ENCODE data around the gene NOLC1. TPM values are rescaled to one million over a fixed set of nuclear protein-coding genes. Genes with fewer than 3 reads are reported as not detected.

The NOLC1 gene
- polyA plus RNA-seq, 1 donor, result 68.3 TPM

DNA sequence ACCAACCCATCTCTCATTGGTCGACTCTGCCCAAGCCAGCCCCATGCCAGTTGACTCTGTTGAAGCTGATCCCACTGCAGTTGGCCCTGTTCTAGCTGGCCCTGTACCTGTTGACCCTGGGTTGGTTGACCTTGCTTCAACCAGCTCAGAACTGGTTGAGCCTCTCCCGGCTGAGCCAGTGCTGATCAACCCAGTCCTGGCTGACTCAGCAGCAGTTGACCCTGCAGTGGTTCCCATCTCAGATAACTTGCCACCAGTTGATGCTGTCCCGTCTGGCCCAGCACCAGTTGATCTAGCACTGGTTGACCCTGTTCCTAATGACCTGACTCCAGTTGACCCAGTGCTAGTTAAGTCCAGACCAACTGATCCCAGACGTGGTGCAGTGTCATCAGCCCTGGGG is 12.0 kb upstream of the NOLC1 start:
- DNase-seq, result no peak
- WGBS (ENCODE audit: insufficient coverage, low lambda C conversion rate), result no CpG with 5 or more reads among the region's 4 CpGs
- H3K4me1 ChIP-seq (ENCODE audit: control insufficient read depth, insufficient read depth, low read length), result no peaks in the 10 kb centered on the region
- no peaks in the 10 kb centered on the region for H3K9me3 ChIP-seq (ENCODE audit: control insufficient read depth, low read depth, low read length)
- no peaks in the 10 kb centered on the region for H3K27me3 ChIP-seq (ENCODE audit: control insufficient read depth, insufficient read depth, low read length)
- no peak overlapping the region for H3K27ac ChIP-seq (ENCODE audit: low read length)
- peaks cover 70% of the 10 kb centered on the region for H3K36me3 ChIP-seq (ENCODE audit: control insufficient read depth, insufficient read depth, low read length)
- no peak overlapping the region for H3K4me3 ChIP-seq (ENCODE audit: low read length)

DNA sequence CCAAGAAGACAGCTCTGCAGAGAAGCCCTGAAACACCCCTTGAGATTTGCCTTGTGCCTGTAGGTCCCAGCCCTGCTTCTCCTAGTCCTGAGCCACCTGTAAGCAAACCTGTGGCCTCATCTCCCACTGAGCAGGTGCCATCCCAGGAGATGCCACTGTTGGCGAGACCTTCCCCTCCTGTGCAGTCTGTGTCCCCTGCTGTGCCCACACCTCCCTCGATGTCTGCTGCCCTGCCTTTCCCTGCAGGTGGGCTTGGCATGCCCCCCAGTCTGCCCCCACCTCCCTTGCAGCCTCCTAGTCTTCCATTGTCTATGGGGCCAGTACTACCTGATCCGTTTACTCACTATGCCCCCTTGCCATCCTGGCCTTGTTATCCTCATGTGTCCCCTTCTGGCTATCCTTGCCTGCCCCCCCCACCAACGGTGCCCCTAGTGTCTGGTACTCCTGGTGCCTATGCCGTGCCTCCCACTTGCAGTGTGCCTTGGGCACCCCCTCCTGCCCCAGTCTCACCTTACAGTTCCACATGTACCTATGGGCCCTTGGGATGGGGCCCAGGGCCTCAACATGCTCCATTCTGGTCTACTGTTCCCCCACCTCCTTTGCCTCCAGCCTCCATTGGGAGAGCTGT is 11.2 kb upstream of the NOLC1 start:
- no peak overlapping the region for H3K4me3 ChIP-seq (ENCODE audit: low read length)
- H3K36me3 ChIP-seq (ENCODE audit: control insufficient read depth, insufficient read depth, low read length), result peaks cover 73% of the 10 kb centered on the region
- no peak overlapping the region for H3K27ac ChIP-seq (ENCODE audit: low read length)
- no peaks in the 10 kb centered on the region for H3K27me3 ChIP-seq (ENCODE audit: control insufficient read depth, insufficient read depth, low read length)
- WGBS (ENCODE audit: insufficient coverage, low lambda C conversion rate), result no CpG with 5 or more reads among the region's 5 CpGs
- no peak for DNase-seq
- H3K9me3 ChIP-seq (ENCODE audit: control insufficient read depth, low read depth, low read length), result no peaks in the 10 kb centered on the region
- no peaks in the 10 kb centered on the region for H3K4me1 ChIP-seq (ENCODE audit: control insufficient read depth, insufficient read depth, low read length)

DNA sequence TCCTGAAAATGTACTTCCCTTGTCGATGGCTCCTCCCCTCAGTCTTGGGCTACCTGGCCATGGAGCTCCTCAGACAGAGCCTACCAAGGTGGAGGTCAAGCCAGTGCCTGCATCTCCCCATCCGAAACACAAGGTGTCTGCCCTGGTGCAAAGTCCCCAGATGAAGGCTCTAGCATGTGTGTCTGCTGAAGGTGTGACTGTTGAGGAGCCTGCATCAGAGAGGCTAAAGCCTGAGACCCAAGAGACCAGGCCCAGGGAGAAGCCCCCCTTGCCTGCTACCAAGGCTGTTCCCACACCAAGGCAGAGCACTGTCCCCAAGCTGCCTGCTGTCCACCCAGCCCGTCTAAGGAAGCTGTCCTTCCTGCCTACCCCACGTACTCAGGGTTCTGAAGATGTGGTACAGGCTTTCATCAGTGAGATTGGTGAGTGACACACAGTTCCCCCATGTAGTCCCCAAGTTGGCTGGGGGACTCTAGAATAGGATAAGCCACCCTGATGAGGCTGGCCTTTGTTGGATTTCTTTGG is 10.5 kb upstream of the NOLC1 start:
- H3K27me3 ChIP-seq (ENCODE audit: control insufficient read depth, insufficient read depth, low read length), result no peaks in the 10 kb centered on the region
- H3K9me3 ChIP-seq (ENCODE audit: control insufficient read depth, low read depth, low read length), result no peaks in the 10 kb centered on the region
- no peaks in the 10 kb centered on the region for H3K4me1 ChIP-seq (ENCODE audit: control insufficient read depth, insufficient read depth, low read length)
- no peak overlapping the region for H3K4me3 ChIP-seq (ENCODE audit: low read length)
- no peak for DNase-seq
- no CpG with 5 or more reads among the region's 4 CpGs for WGBS (ENCODE audit: insufficient coverage, low lambda C conversion rate)
- no peak overlapping the region for H3K27ac ChIP-seq (ENCODE audit: low read length)
- peaks cover 79% of the 10 kb centered on the region for H3K36me3 ChIP-seq (ENCODE audit: control insufficient read depth, insufficient read depth, low read length)

DNA sequence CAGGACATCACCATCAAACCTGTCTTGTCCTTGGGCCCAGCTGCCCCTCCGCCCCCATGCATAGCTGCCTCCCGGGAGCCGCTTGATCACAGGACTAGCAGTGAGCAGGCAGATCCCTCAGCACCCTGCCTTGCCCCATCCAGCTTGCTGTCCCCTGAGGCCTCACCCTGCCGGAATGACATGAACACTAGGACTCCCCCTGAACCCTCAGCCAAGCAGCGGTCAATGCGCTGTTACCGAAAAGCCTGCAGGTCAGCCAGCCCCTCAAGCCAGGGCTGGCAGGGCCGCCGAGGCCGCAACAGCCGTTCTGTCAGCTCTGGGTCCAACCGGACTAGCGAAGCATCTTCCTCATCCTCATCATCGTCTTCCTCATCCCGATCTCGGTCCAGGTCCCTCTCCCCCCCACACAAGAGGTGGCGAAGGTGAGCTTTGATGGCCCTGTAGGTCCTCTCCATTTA is 5.2 kb upstream of the NOLC1 start:
- no peak for DNase-seq
- H3K36me3 ChIP-seq (ENCODE audit: control insufficient read depth, insufficient read depth, low read length), result peaks cover 73% of the 10 kb centered on the region

DNA sequence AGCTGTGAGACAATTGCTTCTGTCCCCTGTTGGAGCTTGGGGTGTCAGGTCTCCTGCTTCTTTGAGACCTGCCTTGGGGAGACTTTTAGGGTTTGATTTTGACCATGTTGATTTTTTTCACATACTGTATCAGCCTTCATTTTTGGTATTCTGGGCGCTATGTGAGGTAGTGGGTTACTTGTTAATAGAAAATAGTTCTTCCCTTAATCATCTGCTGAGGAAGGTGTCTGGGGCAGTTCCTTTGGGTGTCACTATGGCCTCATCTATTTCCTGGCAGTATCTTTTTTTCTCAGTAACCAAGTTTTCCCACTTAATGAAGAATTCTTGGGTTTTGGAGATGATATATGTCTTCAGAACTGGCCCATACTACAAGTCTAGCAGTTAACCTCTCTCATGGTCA is 4.6 kb upstream of the NOLC1 start:
- Histone ChIP-seq H3K27ac (ENCODE audit: low read length) (no peak overlapping the region), H3K36me3 (ENCODE audit: control insufficient read depth, insufficient read depth, low read length) (peaks cover 72% of the 10 kb centered on the region), H3K4me1 (ENCODE audit: control insufficient read depth, insufficient read depth, low read length) (peaks cover 12% of the 10 kb centered on the region), H3K4me3 (ENCODE audit: low read length) (no peak overlapping the region), H3K27me3 (ENCODE audit: control insufficient read depth, insufficient read depth, low read length) (no peaks in the 10 kb centered on the region), H3K9me3 (ENCODE audit: control insufficient read depth, low read depth, low read length) (no peaks in the 10 kb centered on the region)
- WGBS (ENCODE audit: insufficient coverage, low lambda C conversion rate), result no CpG with 5 or more reads among the region's 1 CpG
- DNase-seq, result no peak

More for the DNA sequence above, 5.2 kb upstream of the NOLC1 start:
- no CpG with 5 or more reads among the region's 17 CpGs for WGBS (ENCODE audit: insufficient coverage, low lambda C conversion rate)
- Histone ChIP-seq H3K4me3 (ENCODE audit: low read length) (no peak overlapping the region), H3K9me3 (ENCODE audit: control insufficient read depth, low read depth, low read length) (no peaks in the 10 kb centered on the region), H3K27me3 (ENCODE audit: control insufficient read depth, insufficient read depth, low read length) (no peaks in the 10 kb centered on the region), H3K27ac (ENCODE audit: low read length) (no peak overlapping the region), H3K4me1 (ENCODE audit: control insufficient read depth, insufficient read depth, low read length) (peaks cover 12% of the 10 kb centered on the region)

DNA sequence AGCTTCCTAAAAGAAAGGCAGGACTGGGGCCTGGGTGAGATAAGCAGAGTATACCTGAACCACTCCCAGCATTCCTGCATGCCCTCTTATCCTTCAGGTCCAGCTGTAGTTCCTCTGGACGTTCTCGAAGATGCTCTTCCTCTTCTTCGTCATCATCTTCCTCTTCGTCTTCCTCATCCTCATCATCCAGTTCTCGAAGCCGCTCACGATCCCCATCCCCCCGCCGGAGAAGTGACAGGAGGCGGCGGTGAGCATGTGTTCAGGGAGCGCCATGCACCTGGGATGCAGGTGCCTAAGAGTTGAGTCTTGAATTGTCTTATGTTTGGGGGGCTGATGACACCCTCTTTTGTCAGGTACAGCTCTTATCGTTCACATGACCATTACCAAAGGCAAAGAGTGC is 3.9 kb upstream of the NOLC1 start:
- no peak for DNase-seq
- Histone ChIP-seq H3K27ac (ENCODE audit: low read length) (no peak overlapping the region), H3K27me3 (ENCODE audit: control insufficient read depth, insufficient read depth, low read length) (no peaks in the 10 kb centered on the region), H3K9me3 (ENCODE audit: control insufficient read depth, low read depth, low read length) (no peaks in the 10 kb centered on the region), H3K4me3 (ENCODE audit: low read length) (no peak overlapping the region), H3K4me1 (ENCODE audit: control insufficient read depth, insufficient read depth, low read length) (peaks cover 16% of the 10 kb centered on the region), H3K36me3 (ENCODE audit: control insufficient read depth, insufficient read depth, low read length) (peaks cover 66% of the 10 kb centered on the region)
- 80% methylated on average over 1 of the region's 13 CpGs for WGBS (ENCODE audit: insufficient coverage, low lambda C conversion rate)

DNA sequence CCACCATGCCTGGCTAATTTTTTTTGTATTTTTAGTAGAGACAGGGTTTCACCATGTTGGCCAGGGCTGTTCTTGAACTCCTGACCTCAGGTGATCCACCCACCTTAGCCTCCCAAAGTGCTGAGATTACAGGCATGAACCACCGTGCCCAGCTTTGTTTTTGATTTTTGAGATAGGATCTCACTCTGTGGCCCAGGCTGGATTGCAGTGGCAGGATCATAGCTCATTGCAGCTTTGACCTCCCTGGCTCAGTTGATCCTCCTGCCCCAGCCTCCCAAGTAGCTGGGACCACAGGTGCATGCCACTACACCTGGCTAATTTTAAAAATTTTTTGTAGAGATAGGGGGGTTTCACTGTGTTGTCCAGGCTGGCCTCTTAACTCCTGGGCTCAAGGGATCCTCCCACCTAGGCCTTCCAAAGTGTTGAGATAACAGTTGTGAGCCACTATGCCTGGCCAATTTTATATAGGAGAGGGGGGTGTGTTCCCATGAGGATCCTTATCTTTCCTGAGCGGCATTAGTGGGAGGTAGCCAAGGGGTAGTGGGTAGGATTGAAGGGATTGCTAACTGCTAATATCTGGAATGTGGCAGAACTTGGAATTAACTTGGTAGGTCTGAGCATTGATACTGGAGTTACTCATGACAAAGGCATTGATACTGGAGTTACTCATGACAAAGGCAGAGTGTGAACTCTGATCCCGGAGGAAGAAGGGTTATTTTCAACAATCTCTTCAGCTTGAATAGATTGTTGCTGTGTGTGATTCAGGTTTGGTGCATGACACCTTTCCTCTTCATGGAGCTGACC is 1.0 kb upstream of the NOLC1 start:
- Histone ChIP-seq H3K9me3 (ENCODE audit: control insufficient read depth, low read depth, low read length) (no peaks in the 10 kb centered on the region), H3K27ac (ENCODE audit: low read length) (peak overlapping the region; percentile 91), H3K4me3 (ENCODE audit: low read length) (peak overlapping the region; percentile 90), H3K27me3 (ENCODE audit: control insufficient read depth, insufficient read depth, low read length) (no peaks in the 10 kb centered on the region), H3K36me3 (ENCODE audit: control insufficient read depth, insufficient read depth, low read length) (peaks cover 52% of the 10 kb centered on the region), H3K4me1 (ENCODE audit: control insufficient read depth, insufficient read depth, low read length) (peaks cover 19% of the 10 kb centered on the region)
- DNase-seq, result peak; percentile 26 to 67
- WGBS (ENCODE audit: insufficient coverage, low lambda C conversion rate), result no CpG with 5 or more reads among the region's 3 CpGs

DNA sequence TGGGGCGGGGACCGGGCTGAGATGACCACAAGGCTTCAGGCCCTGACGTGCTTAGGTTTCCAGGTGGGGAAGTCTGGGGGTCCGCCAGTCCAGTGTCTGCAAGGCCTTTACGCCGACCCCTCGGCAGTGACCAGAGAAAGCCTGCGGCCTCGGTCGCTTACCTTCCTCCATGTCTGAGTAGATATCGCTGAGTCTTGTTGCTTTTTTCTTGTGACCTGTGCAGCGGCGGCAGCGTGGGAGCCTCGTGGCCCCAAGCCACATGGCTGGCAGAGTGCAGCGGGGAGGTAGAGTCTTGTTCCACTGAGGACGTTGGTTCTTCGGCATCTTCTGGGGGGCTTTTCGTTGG is 329 bp downstream of the NOLC1 start:
- H3K27ac ChIP-seq (ENCODE audit: low read length), result peak overlapping the region; percentile 91
- no peak for DNase-seq
- H3K27me3 ChIP-seq (ENCODE audit: control insufficient read depth, insufficient read depth, low read length), result no peaks in the 10 kb centered on the region
- H3K4me1 ChIP-seq (ENCODE audit: control insufficient read depth, insufficient read depth, low read length), result peaks cover 19% of the 10 kb centered on the region
- peaks cover 46% of the 10 kb centered on the region for H3K36me3 ChIP-seq (ENCODE audit: control insufficient read depth, insufficient read depth, low read length)
- peak overlapping the region; percentile 90 for H3K4me3 ChIP-seq (ENCODE audit: low read length)
- WGBS (ENCODE audit: insufficient coverage, low lambda C conversion rate), result no CpG with 5 or more reads among the region's 19 CpGs
- H3K9me3 ChIP-seq (ENCODE audit: control insufficient read depth, low read depth, low read length), result no peaks in the 10 kb centered on the region

DNA sequence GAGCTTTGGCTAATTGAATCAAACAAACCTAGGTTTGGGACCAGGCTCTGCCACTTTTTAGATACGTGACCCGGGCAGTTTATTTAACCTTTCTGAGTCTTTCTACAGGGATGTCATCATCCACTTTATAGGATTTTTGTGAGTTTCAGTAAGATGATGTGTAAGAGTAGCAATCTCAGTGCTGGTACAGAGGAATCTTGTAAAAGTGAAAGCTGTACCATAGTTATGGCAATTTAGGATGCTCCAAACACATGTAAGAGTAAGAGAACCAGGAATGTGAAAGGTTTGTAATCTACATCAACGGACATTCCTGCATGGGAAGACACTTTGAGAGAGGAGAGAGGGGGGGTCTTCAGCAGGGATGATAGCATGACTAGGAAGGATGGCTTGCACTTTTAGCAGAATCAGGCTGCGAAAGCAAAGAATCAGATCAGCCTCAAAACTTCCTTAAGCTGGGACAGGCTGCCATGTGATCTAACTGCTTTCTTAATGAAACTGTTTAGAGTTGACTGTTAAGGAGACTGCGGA is 968 bp downstream of the NOLC1 start:
- Histone ChIP-seq H3K27me3 (ENCODE audit: control insufficient read depth, insufficient read depth, low read length) (no peaks in the 10 kb centered on the region), H3K4me1 (ENCODE audit: control insufficient read depth, insufficient read depth, low read length) (peaks cover 19% of the 10 kb centered on the region), H3K36me3 (ENCODE audit: control insufficient read depth, insufficient read depth, low read length) (peaks cover 46% of the 10 kb centered on the region), H3K4me3 (ENCODE audit: low read length) (peak overlapping the region; percentile 90), H3K27ac (ENCODE audit: low read length) (peak overlapping the region; percentile 91), H3K9me3 (ENCODE audit: control insufficient read depth, low read depth, low read length) (no peaks in the 10 kb centered on the region)
- DNase-seq, result no peak
- no CpG with 5 or more reads among the region's 5 CpGs for WGBS (ENCODE audit: insufficient coverage, low lambda C conversion rate)

DNA sequence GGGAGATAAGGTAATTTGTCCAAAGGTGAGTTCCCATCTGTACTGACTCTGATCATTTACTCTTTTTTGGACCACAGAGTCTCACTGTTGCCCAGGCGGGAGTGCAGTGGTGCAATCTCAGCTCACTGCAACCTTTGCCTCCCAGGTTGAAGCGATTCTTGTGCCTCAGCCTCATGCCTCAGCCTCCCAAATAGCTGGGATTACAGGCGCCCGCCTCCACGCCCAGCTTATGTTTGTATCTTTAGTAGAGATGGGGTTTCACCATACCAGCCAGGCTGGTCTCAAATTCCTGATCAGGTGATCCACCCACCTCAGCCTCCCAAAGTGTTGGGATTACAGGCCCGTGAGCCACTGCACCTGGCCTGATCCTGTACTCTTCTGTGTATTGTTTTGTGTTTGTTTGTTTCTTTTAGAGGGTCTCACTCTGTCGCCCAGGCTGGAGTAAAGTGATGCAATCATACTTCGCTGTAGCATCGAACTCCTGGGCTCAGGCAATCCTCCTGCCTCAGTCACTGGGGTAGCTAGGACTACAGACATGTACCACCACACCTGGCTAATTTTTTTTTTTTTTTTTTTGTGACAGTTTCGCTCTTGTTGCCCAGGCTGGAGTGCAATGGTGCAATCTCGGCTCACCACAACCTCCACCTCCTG is 2.4 kb downstream of the NOLC1 start:
- no peaks in the 10 kb centered on the region for H3K9me3 ChIP-seq (ENCODE audit: control insufficient read depth, low read depth, low read length)
- H3K36me3 ChIP-seq (ENCODE audit: control insufficient read depth, insufficient read depth, low read length), result peaks cover 45% of the 10 kb centered on the region
- 100% methylated on average over 1 of the region's 11 CpGs for WGBS (ENCODE audit: insufficient coverage, low lambda C conversion rate)

More for the DNA sequence above, 2.4 kb downstream of the NOLC1 start:
- Histone ChIP-seq H3K4me1 (ENCODE audit: control insufficient read depth, insufficient read depth, low read length) (peaks cover 19% of the 10 kb centered on the region), H3K27ac (ENCODE audit: low read length) (no peak overlapping the region), H3K4me3 (ENCODE audit: low read length) (no peak overlapping the region), H3K27me3 (ENCODE audit: control insufficient read depth, insufficient read depth, low read length) (no peaks in the 10 kb centered on the region)
- DNase-seq, result no peak

Measured in large intestine (tissue), 3 donors.